GM21515 (cell line): Measurements from ENCODE around the gene LRRK2.
A peak's percentile ranks its signal among the peaks of the same experiment; 100 is the strongest.
"Not testable (repeated sequence)": the region's sequence is repeated elsewhere in the genome, so short reads cannot be mapped to it uniquely, and the experiment has no call there.

Experiments
- ATAC-seq: cut with Tn5 transposase; IDR thresholded peaks from one replicate; pipeline ENCODE4 v1.9.1; 2021; ENCODE audit not compliant: unreplicated experiment

The LRRK2 gene

GRCh38 chr12:40244526-40245156, 19.8 kb downstream of the LRRK2 start:
- not testable (repeated sequence) for ATAC-seq

GRCh38 chr12:40248034-40248433, 23.2 kb downstream of the LRRK2 start:
- ATAC-seq, result no peak

- ATAC-seq, result peak; percentile 70
Measured at GRCh38 chr12:40248585-40249297, 23.9 kb downstream of the LRRK2 start.

- ATAC-seq, result not testable (repeated sequence)
Measured at GRCh38 chr12:40250652-40251051, 25.9 kb downstream of the LRRK2 start.

- no peak for ATAC-seq
Measured at GRCh38 chr12:40253936-40254335, 29.1 kb downstream of the LRRK2 start.

- ATAC-seq, result no peak
Measured at GRCh38 chr12:40254455-40255085, 29.8 kb downstream of the LRRK2 start.

GRCh38 chr12:40258371-40258770, 33.6 kb downstream of the LRRK2 start:
- ATAC-seq, result no peak

GRCh38 chr12:40261937-40262336, 37.1 kb downstream of the LRRK2 start:
- ATAC-seq, result peak; percentile 63

- ATAC-seq, result peak; percentile 87
Measured at GRCh38 chr12:40262657-40263056, 37.9 kb downstream of the LRRK2 start.

GRCh38 chr12:40263616-40264409, 39.0 kb downstream of the LRRK2 start:
- ATAC-seq, result no peak

- no peak for ATAC-seq
Measured at GRCh38 chr12:40271981-40272664, 47.3 kb downstream of the LRRK2 start.

- no peak for ATAC-seq
Measured at GRCh38 chr12:40281791-40282364, 57.1 kb downstream of the LRRK2 start.

- no peak for ATAC-seq
Measured at GRCh38 chr12:40286583-40286982, 61.8 kb downstream of the LRRK2 start.

GRCh38 chr12:40287369-40287975, 62.7 kb downstream of the LRRK2 start:
- ATAC-seq, result no peak

- ATAC-seq, result no peak
Measured at GRCh38 chr12:40292788-40293429, 68.1 kb downstream of the LRRK2 start.

- no peak for ATAC-seq
Measured at GRCh38 chr12:40298341-40298740, 73.5 kb downstream of the LRRK2 start.

- ATAC-seq, result no peak
Measured at GRCh38 chr12:40300490-40300889, 75.7 kb downstream of the LRRK2 start.

- ATAC-seq, result no peak
Measured at GRCh38 chr12:40309001-40309400, 84.2 kb downstream of the LRRK2 start.

- no peak for ATAC-seq
Measured at GRCh38 chr12:40310211-40310610, 85.4 kb downstream of the LRRK2 start.

GRCh38 chr12:40312196-40312595, 87.4 kb downstream of the LRRK2 start:
- ATAC-seq, result no peak
